Activated T-cell treated with anti-CD3 and anti-CD28 coated beads, Interleukin-2, amount 50 U/mL, for 72 hours (primary cell): ENCODE measurements around the gene DDX50. TPM values are rescaled to one million over a fixed set of nuclear protein-coding genes. Genes with fewer than 3 reads are reported as not detected.
"Not testable (repeated sequence)": the region's sequence is repeated elsewhere in the genome, so short reads cannot be mapped to it uniquely, and the experiment has no call there.

Source experiments
- ATAC-seq, 2 donors: fragments of 150-1000 bp; cut with Tn5 transposase; replicated peaks in 1 of 2; 2 replicates each; pipeline ENCODE4 v1.10.0; 2021; ENCODE audit warnings: moderate library complexity in 2 of 2, mild to moderate bottlenecking in 1 of 2
- DNase-seq, 2 donors: peaks; one replicate each; pipeline ENCODE4 v3.0.0; 2021 to 2022; ENCODE audit warnings: mixed read lengths in 1 of 2
- H3K27ac Mint-ChIP-seq: one replicate; pipeline ENCODE4 v1.8.0; 2022; ENCODE audit warnings: mild to moderate bottlenecking, moderate library complexity, mixed read lengths
- H3K27me3 Mint-ChIP-seq: one replicate; pipeline ENCODE4 v1.8.0; 2022; ENCODE audit warnings: low read depth, mixed read lengths
- H3K36me3 Mint-ChIP-seq, 2 donors: one replicate each; pipeline ENCODE4 v1.8.0; 2022; ENCODE audit warnings: mixed read lengths in 2 of 2, mild to moderate bottlenecking in 1 of 2; ENCODE audit not compliant: insufficient read depth in 2 of 2
- H3K4me1 Mint-ChIP-seq: one replicate; pipeline ENCODE4 v1.8.0; 2022; ENCODE audit warnings: low read depth, mixed read lengths
- H3K4me3 Mint-ChIP-seq, 2 donors: one replicate each; pipeline ENCODE4 v1.8.0; 2022; ENCODE audit warnings: mild to moderate bottlenecking in 2 of 2, mixed read lengths in 2 of 2, moderate library complexity in 2 of 2
- H3K9me3 Mint-ChIP-seq, 2 donors: one replicate each; pipeline ENCODE4 v1.8.0; 2022; ENCODE audit warnings: mixed read lengths in 2 of 2
- total RNA-seq, 2 donors: library from RNA; stranded (reverse); gene quantifications; one replicate each; pipeline ENCODE4 v1.2.3, GENCODE V29; 2022

DDX50 gene
- total RNA-seq, 2 donors from 2014 or later = 61.8 to 62.8 TPM

DNA sequence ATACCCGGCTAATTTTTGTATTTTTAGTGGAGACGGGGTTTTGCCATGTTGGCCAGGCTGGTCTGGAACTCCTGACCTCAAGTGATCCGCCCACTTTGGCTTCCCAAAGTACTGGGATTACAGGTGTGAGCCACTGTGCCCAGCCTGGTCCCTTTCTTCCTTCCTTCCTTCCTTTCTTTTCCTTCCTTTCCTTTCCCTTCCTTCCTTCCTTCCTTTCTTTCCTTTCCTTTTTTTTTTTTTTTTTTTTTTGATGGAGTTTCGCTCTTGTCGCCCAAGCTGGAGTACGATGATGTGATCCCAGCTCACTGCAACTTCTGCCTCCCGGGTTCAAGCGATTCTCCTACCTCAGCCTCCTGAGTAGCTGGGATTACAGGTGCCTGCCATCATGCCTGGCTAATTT is 28.8 kb downstream of the DDX50 start:
- not testable (repeated sequence) for H3K9me3 Mint-ChIP-seq, ATAC-seq, DNase-seq, H3K27ac Mint-ChIP-seq, H3K4me3 Mint-ChIP-seq, H3K27me3 Mint-ChIP-seq, H3K4me1 Mint-ChIP-seq
- H3K36me3 Mint-ChIP-seq = peaks cover 6 to 25% of the 10 kb centered on the region in 2 donors

GRCh38 chr10:68932860-68933259 is 31.7 kb downstream of the DDX50 start:
- Mint-ChIP-seq H3K36me3 (peaks cover 7 to 35% of the 10 kb centered on the region in 2 donors), H3K4me1 (peaks cover 15% of the 10 kb centered on the region)
- H3K4me3 Mint-ChIP-seq = not testable (repeated sequence)

DNA sequence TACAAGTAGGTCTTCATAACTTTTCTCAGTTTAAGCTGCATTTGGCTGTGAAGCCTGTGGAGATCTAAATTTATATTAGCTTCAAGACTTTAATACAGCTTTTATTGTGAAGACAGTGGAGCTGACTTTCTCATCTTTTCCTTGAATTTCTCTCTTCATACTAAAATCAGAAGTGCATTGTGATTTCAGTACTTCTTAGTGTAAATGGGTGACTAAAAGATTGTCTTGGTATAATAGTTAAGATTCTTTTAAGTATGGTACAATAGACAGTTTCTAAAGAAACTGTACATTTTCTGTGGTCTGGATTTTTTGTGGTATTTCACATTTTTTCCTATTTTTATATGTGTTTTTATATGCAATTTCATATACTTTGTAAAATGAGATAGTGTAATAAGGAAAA is 33.9 kb downstream of the DDX50 start:
- Mint-ChIP-seq H3K27me3 (no peaks in the 10 kb centered on the region), H3K4me1 (peaks cover 15% of the 10 kb centered on the region), H3K9me3 (no peaks in the 10 kb centered on the region), H3K4me3 (no peak overlapping the region), H3K36me3 (peaks cover 6 to 31% of the 10 kb centered on the region in 2 donors), H3K27ac (peak overlapping the region; percentile 60)
- no peak for DNase-seq
- ATAC-seq = peak; percentile 44 to 48

More at GRCh38 chr10:68932860-68933259, 31.7 kb downstream of the DDX50 start:
- not testable (repeated sequence) for H3K27ac Mint-ChIP-seq, ATAC-seq, H3K27me3 Mint-ChIP-seq, H3K9me3 Mint-ChIP-seq, DNase-seq

GRCh38 chr10:68938117-68938516 is 37.0 kb downstream of the DDX50 start:
- H3K4me3 Mint-ChIP-seq = no peak overlapping the region
- H3K36me3 Mint-ChIP-seq = peaks cover 4 to 22% of the 10 kb centered on the region in 2 donors
- no peaks in the 10 kb centered on the region for H3K27me3 Mint-ChIP-seq
- DNase-seq (no peak), ATAC-seq (no peak)
- H3K9me3 Mint-ChIP-seq = no peaks in the 10 kb centered on the region
- peak overlapping the region; percentile 35 for H3K27ac Mint-ChIP-seq
- H3K4me1 Mint-ChIP-seq = peaks cover 15% of the 10 kb centered on the region

DNA sequence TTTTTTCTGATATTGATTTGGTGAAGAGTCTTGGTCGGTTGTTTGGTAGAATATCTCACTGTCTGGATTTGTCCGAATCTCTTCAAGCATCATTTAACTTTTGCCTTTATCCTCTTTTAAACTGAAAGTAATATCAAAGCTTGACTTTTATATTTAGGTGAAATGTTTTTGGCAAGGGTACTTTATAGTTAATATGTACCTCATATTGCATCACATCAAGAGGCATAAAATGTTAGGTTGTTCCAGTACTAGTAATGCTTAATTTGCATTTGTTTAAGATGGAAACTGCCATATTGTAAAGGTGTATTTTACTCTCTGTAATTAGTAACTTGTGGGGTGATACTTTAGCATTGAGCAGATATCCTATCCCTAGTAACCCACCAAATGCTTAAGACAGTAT is 37.8 kb downstream of the DDX50 start:
- DNase-seq (no peak), ATAC-seq (no peak)
- H3K9me3 Mint-ChIP-seq = no peaks in the 10 kb centered on the region
- H3K36me3 Mint-ChIP-seq = peaks cover 4 to 23% of the 10 kb centered on the region in 2 donors
- H3K4me3 Mint-ChIP-seq = no peak overlapping the region
- peak overlapping the region; percentile 93 for H3K27ac Mint-ChIP-seq
- peaks cover 15% of the 10 kb centered on the region for H3K4me1 Mint-ChIP-seq
- no peaks in the 10 kb centered on the region for H3K27me3 Mint-ChIP-seq

DNA sequence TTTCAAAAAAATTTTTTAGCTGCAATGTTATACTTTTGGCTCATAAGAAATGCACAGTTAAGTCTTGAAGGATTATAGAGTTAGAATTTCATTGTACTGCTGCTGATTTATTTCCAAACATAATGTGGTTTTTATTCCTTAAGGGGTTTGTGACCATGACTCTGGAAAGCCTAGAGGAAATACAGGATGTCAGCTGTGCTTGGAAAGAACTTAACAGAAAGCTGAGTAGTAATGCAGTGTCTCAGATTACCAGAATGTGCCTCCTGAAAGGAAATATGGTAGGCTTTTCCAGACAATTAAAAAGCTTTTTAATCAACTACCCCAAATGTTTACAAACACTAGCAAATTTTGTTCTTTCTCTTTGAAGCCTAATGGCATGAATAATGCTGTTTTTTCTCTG is 39.8 kb downstream of the DDX50 start:
- H3K9me3 Mint-ChIP-seq = not testable (repeated sequence)
- peaks cover 4 to 27% of the 10 kb centered on the region in 2 donors for H3K36me3 Mint-ChIP-seq

GRCh38 chr10:68950598-68950997 is 49.5 kb downstream of the DDX50 start:
- no peak for DNase-seq
- Mint-ChIP-seq H3K36me3 (peaks cover 0 to 18% of the 10 kb centered on the region in 2 donors), H3K4me1 (peaks cover 12% of the 10 kb centered on the region), H3K4me3 (no peak overlapping the region), H3K9me3 (no peaks in the 10 kb centered on the region), H3K27me3 (no peaks in the 10 kb centered on the region), H3K27ac (no peak overlapping the region)
- ATAC-seq = no peak

More for the DNA sequence above, 39.8 kb downstream of the DDX50 start:
- not testable (repeated sequence) for H3K27ac Mint-ChIP-seq, H3K4me1 Mint-ChIP-seq, H3K4me3 Mint-ChIP-seq, H3K27me3 Mint-ChIP-seq, ATAC-seq, DNase-seq

GRCh38 chr10:68954904-68955303 is 53.8 kb downstream of the DDX50 start:
- Mint-ChIP-seq H3K4me1 (peaks cover 35% of the 10 kb centered on the region), H3K4me3 (peak overlapping the region; percentile 73 to 95), H3K9me3 (no peaks in the 10 kb centered on the region), H3K36me3 (peaks cover 11 to 29% of the 10 kb centered on the region in 2 donors), H3K27me3 (no peaks in the 10 kb centered on the region), H3K27ac (peak overlapping the region; percentile 74)
- ATAC-seq = no peak
- DNase-seq = no peak

DNA sequence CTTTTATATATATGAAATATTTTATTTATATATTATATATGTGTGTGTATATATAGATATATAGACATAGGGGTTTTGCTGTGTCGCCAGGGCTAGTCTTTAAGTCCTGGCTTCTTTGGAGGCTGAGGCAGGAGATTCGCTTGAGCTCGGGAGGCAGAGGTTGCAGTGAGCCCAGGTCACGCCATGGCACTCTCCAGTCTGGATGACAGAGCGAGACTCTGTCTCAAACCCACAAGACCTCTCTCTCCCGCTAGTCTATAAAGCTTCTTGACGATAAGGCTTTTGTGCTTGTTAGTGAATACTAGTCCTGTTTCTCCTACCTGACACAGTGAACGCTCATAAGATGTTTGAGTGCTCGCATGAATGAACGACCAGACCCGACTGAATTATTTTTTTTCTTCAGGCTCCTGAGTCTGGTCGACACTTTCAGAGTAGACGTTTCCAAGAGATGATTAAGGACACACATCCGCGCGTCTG is 54.3 kb downstream of the DDX50 start:
- Mint-ChIP-seq H3K36me3 (peaks cover 12 to 31% of the 10 kb centered on the region in 2 donors), H3K27me3 (no peaks in the 10 kb centered on the region), H3K9me3 (no peaks in the 10 kb centered on the region), H3K4me1 (peaks cover 40% of the 10 kb centered on the region), H3K4me3 (peak overlapping the region; percentile 95 to 100), H3K27ac (peak overlapping the region; percentile 99)
- DNase-seq (peak in 1 of 2 donors; percentile 46), ATAC-seq (peak; percentile 35 to 38)

DNA sequence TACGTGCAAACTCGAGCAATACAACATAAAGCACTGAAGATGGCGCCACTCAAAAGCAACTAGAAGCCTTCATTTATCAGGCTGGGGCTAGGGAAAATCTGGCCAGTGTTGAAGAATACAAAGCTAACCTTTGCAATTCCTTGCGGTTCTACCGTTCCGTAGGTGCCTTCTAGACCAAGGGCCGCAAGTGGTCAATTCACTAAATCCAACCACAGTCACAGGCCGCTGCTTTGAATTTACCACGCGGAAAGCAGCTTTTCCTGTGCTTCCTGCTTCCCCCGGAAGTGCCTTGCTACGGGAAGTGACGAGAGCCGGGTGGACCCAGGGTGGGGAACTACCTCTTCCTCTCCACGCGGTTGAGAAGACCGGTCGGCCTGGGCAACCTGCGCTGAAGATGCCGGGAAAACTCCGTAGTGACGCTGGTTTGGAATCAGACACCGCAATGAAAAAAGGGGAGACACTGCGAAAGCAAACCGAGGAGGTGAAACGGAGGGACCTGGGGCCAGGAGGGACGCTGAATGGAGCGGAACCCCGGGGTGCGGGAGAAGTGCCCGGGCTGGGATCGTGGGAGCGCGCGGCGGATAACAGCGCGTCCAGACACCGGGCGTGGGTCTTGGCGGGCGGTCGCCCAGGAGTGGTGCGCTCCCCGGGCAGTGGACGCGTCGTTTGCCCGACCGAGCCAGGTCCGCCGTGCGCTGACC is 54.9 kb downstream of the DDX50 start, which contains the start of gene DDX21:
TSS of gene DDX21 (plus strand) at position 339 of the 701 bp plus-strand sequence. CDS start at position 395, 56 bp downstream.
- Mint-ChIP-seq H3K4me1 (peaks cover 45% of the 10 kb centered on the region), H3K4me3 (peak within 1 kb of the TSS; percentile 95 to 100), H3K36me3 (peaks cover 12 to 33% of the 10 kb centered on the region in 2 donors), H3K9me3 (no peaks in the 10 kb centered on the region), H3K27me3 (no peaks in the 10 kb centered on the region), H3K27ac (peak within 1 kb of the TSS; percentile 99)
- DNase-seq (peak; percentile 88 to 92), ATAC-seq (peak; percentile 89)

- ATAC-seq (no peak), DNase-seq (no peak)
- Mint-ChIP-seq H3K9me3 (no peaks in the 10 kb centered on the region), H3K27ac (peak overlapping the region; percentile 99), H3K27me3 (no peaks in the 10 kb centered on the region), H3K4me3 (peak overlapping the region; percentile 95 to 100), H3K4me1 (peaks cover 56% of the 10 kb centered on the region), H3K36me3 (peaks cover 14 to 38% of the 10 kb centered on the region in 2 donors)
Measured at GRCh38 chr10:68957284-68957615, 56.1 kb downstream of the DDX50 start.

- Mint-ChIP-seq H3K36me3 (peaks cover 14 to 40% of the 10 kb centered on the region in 2 donors), H3K4me1 (peaks cover 58% of the 10 kb centered on the region), H3K9me3 (no peaks in the 10 kb centered on the region), H3K4me3 (peak overlapping the region; percentile 95 to 100), H3K27ac (peak overlapping the region; percentile 99), H3K27me3 (no peaks in the 10 kb centered on the region)
- ATAC-seq = no peak
- DNase-seq = no peak
Measured at GRCh38 chr10:68957654-68958053, 56.5 kb downstream of the DDX50 start.

GRCh38 chr10:68959695-68960527 is 58.8 kb downstream of the DDX50 start:
- H3K27me3 Mint-ChIP-seq = no peaks in the 10 kb centered on the region
- H3K4me1 Mint-ChIP-seq = peaks cover 47% of the 10 kb centered on the region

More at GRCh38 chr10:68959695-68960527, 58.8 kb downstream of the DDX50 start:
- ATAC-seq (no peak), DNase-seq (no peak)
- Mint-ChIP-seq H3K27ac (peak overlapping the region; percentile 83), H3K36me3 (peaks cover 15 to 43% of the 10 kb centered on the region in 2 donors), H3K9me3 (no peaks in the 10 kb centered on the region), H3K4me3 (peak overlapping the region; percentile 35 to 61)
